Stimulated activated CD4-positive, alpha-beta T cell treated with anti-CD3 and anti-CD28 coated beads, Interleukin-12 subunit alpha, Interleukin-12 subunit beta, amount 100 ng/mL, for 48 hours (primary cell): ENCODE results near the gene TRAPPC2L.

ENCODE experiments used
- DNase-seq, 3 donors: peaks; one replicate each; pipeline ENCODE4 v3.0.0-alpha.2; 2020; ENCODE audit warnings: low read depth in 2 of 3, low spot score in 1 of 3

Gene TRAPPC2L

GRCh38 chr16:88906020-88906419 lies 49.1 kb downstream of the TRAPPC2L start:
- no peak for DNase-seq

DNA sequence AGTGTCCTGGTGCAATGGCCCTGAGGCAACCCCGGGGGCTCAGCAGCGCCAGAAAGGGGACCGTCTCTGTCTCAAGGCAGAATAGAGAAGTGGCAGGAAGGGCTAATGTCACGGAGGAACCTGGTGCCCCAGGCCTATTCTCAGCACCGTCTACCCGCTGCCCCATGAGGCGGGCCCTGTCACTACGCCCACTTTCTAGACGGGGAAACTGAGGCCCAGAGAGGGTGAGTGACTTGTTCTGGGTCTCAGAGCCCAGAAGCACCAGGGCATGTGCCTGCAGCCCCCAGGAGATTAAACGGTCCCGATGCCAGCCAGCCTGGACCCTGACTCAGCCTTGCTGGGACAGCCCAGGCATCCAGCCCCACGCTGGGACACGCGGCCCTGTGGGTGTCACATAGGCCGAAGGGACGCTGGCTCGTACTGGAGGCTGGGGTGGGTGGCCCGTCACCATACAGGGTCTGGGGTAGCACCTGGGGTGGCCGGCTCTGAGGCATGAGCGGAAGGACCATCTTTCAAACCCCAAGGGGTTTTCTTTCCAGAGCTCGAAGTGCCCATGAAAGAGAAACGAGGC lies 49.7 kb downstream of the TRAPPC2L start:
- no peak for DNase-seq

- DNase-seq, result no peak
Observed at GRCh38 chr16:88907768-88908167, 50.8 kb downstream of the TRAPPC2L start.

DNA sequence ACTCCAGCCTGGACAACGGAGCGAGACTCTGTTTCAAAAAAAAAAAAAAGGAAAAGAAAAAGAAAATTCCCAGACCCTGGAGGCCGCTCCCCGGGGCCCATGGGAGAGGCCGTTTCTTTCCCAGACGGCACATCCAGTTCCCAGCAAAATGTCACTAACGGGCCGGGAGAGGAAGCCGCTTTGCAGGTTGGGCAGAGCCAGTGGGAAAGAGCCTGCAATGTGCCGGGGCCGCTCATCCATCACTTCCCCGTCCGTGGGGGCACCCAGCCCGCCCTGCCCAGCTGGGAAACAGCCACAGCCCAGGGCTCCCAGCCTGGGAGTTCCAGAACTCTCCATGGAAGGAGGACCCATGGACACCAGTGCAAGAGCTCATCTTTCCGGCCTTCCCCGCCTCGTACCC lies 51.4 kb downstream of the TRAPPC2L start:
- no peak for DNase-seq

GRCh38 chr16:88909431-88910210 lies 52.7 kb downstream of the TRAPPC2L start:
- DNase-seq, result no peak

DNA sequence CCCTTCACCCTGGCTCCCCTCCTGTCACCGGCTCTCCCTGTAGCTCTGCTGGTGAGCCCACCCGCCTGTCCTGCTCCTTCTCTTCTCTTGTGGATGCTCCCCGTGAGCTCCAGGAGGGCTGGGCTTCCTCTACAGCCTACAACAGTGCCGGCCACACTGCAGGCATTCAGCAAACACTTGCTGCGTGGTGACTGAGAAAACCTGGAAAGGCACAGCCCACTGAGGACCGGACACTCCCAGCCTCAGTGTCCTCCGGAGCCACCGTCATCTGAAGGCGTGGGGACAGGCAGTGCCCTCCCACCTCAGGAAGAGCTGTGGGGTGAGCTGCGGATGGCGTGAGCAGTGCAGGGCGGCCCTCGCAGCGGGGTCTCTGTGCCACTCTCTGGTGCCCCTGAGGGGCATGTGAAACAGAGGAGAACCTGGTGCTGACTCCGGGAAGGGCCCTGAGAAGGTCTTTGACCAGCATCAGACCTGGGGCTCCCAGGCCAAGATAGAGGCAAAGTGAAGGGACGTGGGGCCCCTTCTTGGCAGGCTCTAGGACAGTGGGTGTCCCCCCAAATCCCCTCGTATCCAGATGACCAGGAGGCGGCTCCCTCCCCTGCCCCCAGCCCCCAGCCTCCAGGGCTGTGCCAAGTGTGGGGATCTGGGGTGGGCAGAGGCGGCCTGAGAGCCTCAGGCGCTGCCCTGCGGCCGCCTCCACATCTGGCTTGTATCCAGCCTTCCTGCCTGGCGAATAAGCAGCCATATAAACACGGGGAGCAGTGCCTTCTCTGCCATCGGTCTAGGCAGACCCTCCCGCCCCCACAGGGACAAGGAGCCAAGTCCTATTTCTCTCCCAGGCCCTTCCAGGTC lies 53.6 kb downstream of the TRAPPC2L start:
- no peak for DNase-seq

- DNase-seq, result no peak
Observed at GRCh38 chr16:88911136-88911945, 54.4 kb downstream of the TRAPPC2L start.

GRCh38 chr16:88911946-88912310 lies 55.0 kb downstream of the TRAPPC2L start:
- no peak for DNase-seq
